CD4-positive, alpha-beta memory T cell (primary cell): Measurements from ENCODE around the gene CDCA7. TPM values are rescaled to one million over a fixed set of nuclear protein-coding genes. Genes with fewer than 3 reads are reported as not detected.
"Not testable (repeated sequence)": the region's sequence is repeated elsewhere in the genome, so short reads cannot be mapped to it uniquely, and the experiment has no call there.

Experiments
- CTCF ChIA-PET: fragments of 350-600 bp; sonication (Branson Sonifier 250); formaldehyde crosslinking; loops from one replicate; lab custom pipeline; 2021; ENCODE audit warnings: inconsistent platforms; ENCODE audit not compliant: partially characterized antibody; lab: Charles Lee
- POLR2A ChIA-PET: fragments of 350-600 bp; sonication (Branson Sonifier 250); formaldehyde crosslinking; loops from one replicate; lab custom pipeline; 2021; ENCODE audit not compliant: partially characterized antibody; lab: Charles Lee
- DNase-seq, 5 donors: peaks; one replicate each; pipeline versions ENCODE4 v3.0.0 to v3.0.0-alpha.2; 2020 to 2022; ENCODE audit warnings: mixed read lengths in 1 of 5
- H3K27ac ChIP-seq: one replicate; pipeline ENCODE4 v1.7.0; 2013; ENCODE audit warnings: low read depth, low read length
- H3K27me3 ChIP-seq: 2 replicates; pipeline ENCODE4 v1.7.0; 2013; ENCODE audit warnings: mild to moderate bottlenecking, low read length, moderate library complexity; ENCODE audit not compliant: insufficient read depth
- H3K36me3 ChIP-seq: 2 replicates; pipeline ENCODE4 v1.7.0; 2013; ENCODE audit warnings: mild to moderate bottlenecking, low read length, moderate library complexity; ENCODE audit not compliant: insufficient read depth
- H3K4me1 ChIP-seq: 2 replicates; pipeline ENCODE4 v1.7.0; 2013; ENCODE audit warnings: mild to moderate bottlenecking, low read length, moderate library complexity; ENCODE audit not compliant: insufficient read depth
- H3K4me3 ChIP-seq, 2 donors: one replicate each; pipeline ENCODE4 v1.7.0; 2013; ENCODE audit warnings: low read length in 2 of 2, mild to moderate bottlenecking in 1 of 2
- H3K9me3 ChIP-seq, 2 donors: one replicate each; pipeline ENCODE4 v1.7.0; 2013; ENCODE audit warnings: low read length in 2 of 2, control low read depth in 1 of 2; ENCODE audit not compliant: control insufficient read depth in 1 of 2
- H3K27ac Mint-ChIP-seq, 7 donors: one replicate each; pipeline ENCODE4 v1.8.0; 2020 to 2021; ENCODE audit warnings: mixed read lengths in 7 of 7, mild to moderate bottlenecking in 6 of 7, inconsistent platforms in 3 of 7, moderate library complexity in 3 of 7
- H3K27me3 Mint-ChIP-seq, 2 donors: one replicate each; pipeline ENCODE4 v1.8.0; 2020 to 2021; ENCODE audit warnings: mixed read lengths in 2 of 2
- H3K36me3 Mint-ChIP-seq, 2 donors: one replicate each; pipeline ENCODE4 v1.8.0; 2020 to 2021; ENCODE audit warnings: mixed read lengths in 2 of 2, inconsistent platforms in 1 of 2, mild to moderate bottlenecking in 1 of 2
- H3K4me1 Mint-ChIP-seq, 4 donors: one replicate each; pipeline ENCODE4 v1.8.0; 2020 to 2021; ENCODE audit warnings: mixed read lengths in 4 of 4, mild to moderate bottlenecking in 1 of 4
- H3K4me3 Mint-ChIP-seq, 8 donors: one replicate each; pipeline ENCODE4 v1.8.0; 2020 to 2021; ENCODE audit warnings: mixed read lengths in 8 of 8, mild to moderate bottlenecking in 7 of 8, moderate library complexity in 6 of 8, inconsistent platforms in 3 of 8
- H3K9me3 Mint-ChIP-seq, 8 donors: one replicate each; pipeline ENCODE4 v1.8.0; 2020 to 2021; ENCODE audit warnings: mixed read lengths in 8 of 8, mild to moderate bottlenecking in 5 of 8, inconsistent platforms in 3 of 8, moderate library complexity in 1 of 8
- intact Hi-C: fragments of 100-400 bp; cut with micrococcal nuclease; formaldehyde crosslinking; loops from one replicate; pipeline ENCODE4 v1.15.1; 2023
- polyA plus RNA-seq, 2 donors: library from polyadenylated mRNA; unstranded; fragments of 300-500 nt; fragmentation: Illumina TruSeq; gene quantifications; one replicate each; pipeline ENCODE4 v1.2.3, GENCODE V29; 2021
- total RNA-seq, 2 experiments: library from RNA; stranded (reverse); gene quantifications; one replicate each; pipeline ENCODE4 v1.2.3, GENCODE V29; 2021

The CDCA7 gene
- total and polyA plus RNA-seq, 4 experiments from 2014 or later, result 2.0 to 3.9 (median 2.5) TPM

DNA sequence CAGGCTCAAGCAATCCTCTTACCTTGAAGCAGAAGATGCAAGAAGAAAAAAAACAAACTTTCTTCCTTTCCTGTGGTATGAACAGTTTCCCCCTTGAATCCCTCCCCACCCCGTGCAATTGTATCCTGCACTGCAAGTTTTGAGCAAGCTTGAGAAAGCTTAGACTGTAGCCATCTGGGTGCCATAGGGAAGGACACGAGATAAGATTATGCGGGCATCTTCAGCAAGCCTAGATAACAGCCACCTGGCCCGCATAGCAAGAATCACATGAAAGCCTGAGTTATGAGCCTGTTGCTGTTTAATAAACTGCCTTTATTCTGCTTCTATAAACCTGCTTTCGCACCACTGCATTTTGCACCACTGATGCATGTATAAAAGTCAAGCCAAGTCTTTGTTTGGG is 27.3 kb upstream of the CDCA7 start:
- POLR2A ChIA-PET, result interaction anchor here (0.6 kb wide), 1 partner anchor 42 kb away, joined by 3 read pairs; no protein-coding TSS in a partner anchor
- Mint-ChIP-seq H3K36me3 (peaks cover 2 to 3% of the 10 kb centered on the region in 2 donors), H3K27ac (no peak overlapping the region), H3K4me1 (no peaks in the 10 kb centered on the region), H3K9me3 (peaks cover 0 to 71% (median 43%) of the 10 kb centered on the region in 8 donors), H3K4me3 (no peak overlapping the region), H3K27me3 (peaks cover 4 to 6% of the 10 kb centered on the region in 2 donors)
- Histone ChIP-seq H3K27me3 (no peaks in the 10 kb centered on the region), H3K27ac (no peak overlapping the region), H3K9me3 (peaks cover 0 to 4% of the 10 kb centered on the region in 2 donors), H3K4me1 (no peaks in the 10 kb centered on the region), H3K36me3 (no peaks in the 10 kb centered on the region), H3K4me3 (no peak overlapping the region)
- DNase-seq, result no peak
- intact Hi-C loops, result no loop called here
- CTCF ChIA-PET, result no interaction called here

DNA sequence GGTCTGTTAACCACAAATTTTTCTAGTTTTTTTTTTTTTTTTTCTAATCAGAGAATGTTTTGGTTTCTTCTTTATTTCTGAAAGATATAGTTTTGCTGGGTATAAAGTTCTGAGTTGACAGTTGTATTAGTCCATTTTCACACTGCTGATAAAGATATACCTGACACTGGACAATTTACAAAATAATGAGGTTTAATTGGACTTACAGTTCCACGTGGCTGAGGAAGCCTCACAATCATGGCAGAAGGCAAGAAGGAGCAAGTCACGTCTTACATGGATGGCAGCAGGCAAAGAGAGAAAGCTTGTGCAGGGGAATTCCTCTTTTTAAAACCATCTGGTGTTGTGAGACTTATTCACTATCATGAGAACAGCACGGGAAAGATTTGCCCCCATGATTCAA is 21.7 kb upstream of the CDCA7 start:
- intact Hi-C loops, H3K4me3 Mint-ChIP-seq, CTCF ChIA-PET, H3K4me3 ChIP-seq, DNase-seq, H3K4me1 ChIP-seq, H3K9me3 ChIP-seq, H3K27me3 ChIP-seq, POLR2A ChIA-PET, H3K36me3 ChIP-seq, H3K27ac Mint-ChIP-seq, H3K4me1 Mint-ChIP-seq, H3K36me3 Mint-ChIP-seq, H3K27ac ChIP-seq: not testable (repeated sequence)
- Mint-ChIP-seq H3K27me3 (peaks cover 11 to 12% of the 10 kb centered on the region in 2 donors), H3K9me3 (peaks cover 0 to 63% (median 43%) of the 10 kb centered on the region in 8 donors)

DNA sequence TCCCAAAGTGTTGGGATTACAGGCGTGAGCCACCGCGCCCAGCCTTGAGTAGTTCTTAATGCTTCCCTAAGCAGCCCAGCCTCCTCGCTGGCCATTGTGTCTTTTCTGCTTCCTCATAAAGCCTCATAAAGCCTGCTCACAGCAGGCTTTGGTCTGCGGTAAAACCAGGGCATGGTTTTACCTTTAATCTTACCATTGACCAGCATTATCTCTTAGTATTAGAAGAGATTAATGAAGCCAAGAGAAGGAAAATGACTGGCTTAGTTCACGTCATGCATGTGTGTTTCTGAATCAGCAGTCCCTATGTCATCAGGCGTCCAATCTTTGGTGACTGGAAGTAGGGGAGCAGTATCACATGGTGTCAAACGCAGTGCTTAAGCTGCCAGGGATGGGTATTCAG is 14.9 kb upstream of the CDCA7 start:
- Histone ChIP-seq H3K4me3 (no peak overlapping the region), H3K9me3 (no peaks in the 10 kb centered on the region), H3K4me1 (no peaks in the 10 kb centered on the region), H3K27me3 (no peaks in the 10 kb centered on the region), H3K36me3 (no peaks in the 10 kb centered on the region), H3K27ac (no peak overlapping the region)
- no peak overlapping the region for H3K27ac Mint-ChIP-seq
- H3K27me3 Mint-ChIP-seq, result peaks cover 13 to 15% of the 10 kb centered on the region in 2 donors
- POLR2A ChIA-PET, result no interaction called here
- intact Hi-C loops, result no loop called here
- DNase-seq, result no peak
- peaks cover 2 to 11% (median 6%) of the 10 kb centered on the region in 8 donors for H3K9me3 Mint-ChIP-seq
- no peak overlapping the region for H3K4me3 Mint-ChIP-seq
- H3K36me3 Mint-ChIP-seq, result peaks cover 0 to under 1% of the 10 kb centered on the region in 2 donors
- no peaks in the 10 kb centered on the region for H3K4me1 Mint-ChIP-seq
- CTCF ChIA-PET, result no interaction called here

DNA sequence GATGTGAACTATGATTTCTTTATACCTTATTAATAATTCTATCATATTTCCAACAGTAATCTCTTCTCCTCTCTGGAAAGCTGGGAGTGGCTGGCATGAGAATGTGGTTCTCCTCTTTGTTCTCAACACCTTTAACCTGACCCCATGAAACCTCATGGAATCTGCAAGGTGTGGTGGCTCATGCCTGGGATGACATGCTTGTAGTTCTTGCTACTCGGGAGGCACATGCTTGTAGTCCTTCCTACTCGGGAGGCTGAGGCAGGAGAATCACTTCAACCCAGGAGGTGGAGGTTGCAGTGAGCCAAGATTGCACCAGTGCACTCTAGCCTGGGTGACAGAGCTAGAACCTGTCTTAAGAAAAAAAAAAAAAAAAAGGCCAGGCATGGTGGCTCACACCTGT is 10.8 kb upstream of the CDCA7 start:
- H3K27me3 ChIP-seq, result no peaks in the 10 kb centered on the region
- DNase-seq, result no peak
- intact Hi-C loops, result no loop called here
- POLR2A ChIA-PET, result no interaction called here
- Mint-ChIP-seq H3K9me3 (peaks cover 0 to 19% (median 12%) of the 10 kb centered on the region in 8 donors), H3K36me3 (peaks cover 0 to 1% of the 10 kb centered on the region in 2 donors), H3K27me3 (peaks cover 3% of the 10 kb centered on the region in 2 donors), H3K4me3 (no peak overlapping the region), H3K27ac (no peak overlapping the region), H3K4me1 (no peaks in the 10 kb centered on the region)
- no peaks in the 10 kb centered on the region for H3K4me1 ChIP-seq
- no peaks in the 10 kb centered on the region for H3K36me3 ChIP-seq
- peaks cover 0 to 4% of the 10 kb centered on the region in 2 donors for H3K9me3 ChIP-seq
- no peak overlapping the region for H3K27ac ChIP-seq
- H3K4me3 ChIP-seq, result no peak overlapping the region
- CTCF ChIA-PET, result no interaction called here

DNA sequence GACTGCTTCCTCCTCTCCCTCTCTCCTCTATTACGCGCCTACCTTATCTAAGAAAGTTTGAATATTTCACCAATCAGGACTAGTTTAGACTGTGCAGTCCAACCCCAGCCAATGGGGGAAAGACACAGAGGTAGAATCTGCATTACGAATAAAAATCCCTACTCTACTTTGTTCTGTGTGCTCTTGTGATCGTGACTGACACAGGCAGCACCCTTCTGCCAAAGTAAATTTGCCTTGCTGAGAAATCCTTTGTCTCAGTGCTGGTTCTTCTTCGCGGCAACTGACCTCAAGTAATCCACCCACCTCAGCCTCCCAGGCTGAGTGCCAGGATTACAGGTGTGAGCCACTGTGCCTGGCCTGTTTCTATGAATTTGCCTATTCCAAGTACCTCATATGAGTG is 8.6 kb upstream of the CDCA7 start:
- Histone ChIP-seq H3K9me3 (peaks cover 0 to 4% of the 10 kb centered on the region in 2 donors), H3K4me3 (no peak overlapping the region), H3K27me3 (no peaks in the 10 kb centered on the region), H3K36me3 (no peaks in the 10 kb centered on the region), H3K27ac (no peak overlapping the region), H3K4me1 (no peaks in the 10 kb centered on the region)
- Mint-ChIP-seq H3K4me1 (no peaks in the 10 kb centered on the region), H3K9me3 (peaks cover 0 to 19% (median 12%) of the 10 kb centered on the region in 8 donors), H3K27ac (no peak overlapping the region), H3K4me3 (no peak overlapping the region), H3K27me3 (peaks cover 8 to 11% of the 10 kb centered on the region in 2 donors), H3K36me3 (peaks cover 0 to 1% of the 10 kb centered on the region in 2 donors)
- ChIA-PET POLR2A (no interaction called here), CTCF (no interaction called here)
- no peak for DNase-seq
- intact Hi-C loops, result no loop called here

DNA sequence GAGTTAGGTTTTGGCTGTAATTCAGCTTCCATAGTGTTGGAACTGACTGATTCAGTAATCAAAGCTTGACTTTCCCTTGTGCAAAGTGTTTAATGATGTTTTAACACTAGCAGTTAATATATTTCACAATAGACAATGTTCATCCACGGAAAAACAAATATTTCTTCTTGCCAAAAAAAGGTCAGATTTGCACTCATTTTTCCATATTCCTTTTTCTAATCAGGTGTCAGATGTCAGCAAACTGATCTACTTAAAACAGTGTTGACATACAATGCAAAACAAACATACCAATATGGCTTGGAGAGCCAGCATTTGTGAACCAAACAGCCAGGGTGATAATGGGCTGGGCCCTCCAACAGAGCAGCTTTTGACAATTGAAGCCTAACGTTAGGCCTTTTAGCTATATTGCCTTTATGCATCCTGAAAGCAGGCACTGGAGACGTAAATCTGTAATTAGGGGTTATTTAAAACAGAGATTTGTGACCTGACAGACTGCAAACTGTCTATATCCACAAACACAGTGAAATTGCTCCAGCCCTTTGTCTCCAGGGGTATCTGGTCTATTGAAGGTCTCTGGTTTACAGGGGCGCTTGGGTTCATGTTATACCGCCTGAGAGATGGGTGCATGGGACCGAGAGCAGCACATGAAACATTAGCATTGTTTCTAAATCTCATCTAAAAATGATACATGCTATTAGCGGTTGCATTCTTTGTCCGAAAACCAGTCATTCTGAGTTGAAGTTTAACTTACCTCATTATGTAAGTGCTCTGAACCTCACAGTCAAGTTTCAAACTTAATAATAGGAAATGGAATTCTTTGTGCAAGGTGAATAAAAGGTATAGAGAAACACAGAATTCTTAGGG is 7.1 kb upstream of the CDCA7 start:
- Mint-ChIP-seq H3K4me1 (no peaks in the 10 kb centered on the region), H3K4me3 (no peak overlapping the region), H3K27me3 (peaks cover 14 to 16% of the 10 kb centered on the region in 2 donors), H3K27ac (no peak overlapping the region), H3K9me3 (peaks cover 0 to 19% (median 12%) of the 10 kb centered on the region in 8 donors), H3K36me3 (peaks cover 0 to 1% of the 10 kb centered on the region in 2 donors)
- no peaks in the 10 kb centered on the region for H3K4me1 ChIP-seq
- no peak for DNase-seq
- intact Hi-C loops, result no loop called here
- ChIA-PET CTCF (no interaction called here), POLR2A (no interaction called here)
- peaks cover 0 to 4% of the 10 kb centered on the region in 2 donors for H3K9me3 ChIP-seq
- H3K27ac ChIP-seq, result no peak overlapping the region
- H3K27me3 ChIP-seq, result no peaks in the 10 kb centered on the region
- no peak overlapping the region for H3K4me3 ChIP-seq
- H3K36me3 ChIP-seq, result no peaks in the 10 kb centered on the region

DNA sequence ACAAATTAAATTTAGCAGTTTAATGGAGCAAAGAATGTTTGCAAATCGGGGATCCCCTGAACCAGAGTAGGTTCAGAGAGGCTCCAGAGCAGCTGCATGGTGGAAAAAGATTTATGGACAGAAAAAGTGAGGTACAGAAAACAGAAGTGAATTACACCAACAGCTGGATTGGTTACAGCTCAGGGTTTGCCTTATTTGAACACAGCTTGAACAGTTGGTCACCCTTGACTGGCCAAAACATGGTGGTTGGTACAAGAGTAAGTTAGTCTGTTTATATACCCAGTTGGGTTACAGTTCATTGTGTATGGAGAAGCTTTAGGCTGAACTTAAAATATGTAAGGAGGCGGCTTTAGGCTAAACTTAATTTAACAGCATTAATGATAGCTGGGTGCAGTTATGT is 5.4 kb upstream of the CDCA7 start:
- Histone ChIP-seq H3K9me3 (peaks cover 0 to 4% of the 10 kb centered on the region in 2 donors), H3K27me3 (no peaks in the 10 kb centered on the region), H3K4me1 (peaks cover 6% of the 10 kb centered on the region), H3K4me3 (no peak overlapping the region), H3K36me3 (no peaks in the 10 kb centered on the region), H3K27ac (no peak overlapping the region)
- intact Hi-C loops, result no loop called here
- H3K36me3 Mint-ChIP-seq, result peaks cover 0 to 2% of the 10 kb centered on the region in 2 donors
- no peak for DNase-seq
- no peak overlapping the region for H3K4me3 Mint-ChIP-seq
- no peak overlapping the region for H3K27ac Mint-ChIP-seq
- POLR2A ChIA-PET, result no interaction called here
- H3K27me3 Mint-ChIP-seq, result peaks cover 28 to 33% of the 10 kb centered on the region in 2 donors
- peaks cover 0 to 19% (median 12%) of the 10 kb centered on the region in 8 donors for H3K9me3 Mint-ChIP-seq
- peaks cover 5 to 7% (median 6%) of the 10 kb centered on the region in 4 donors for H3K4me1 Mint-ChIP-seq
- CTCF ChIA-PET, result no interaction called here
